SU-DHL-6 (cell line): ENCODE data around the gene HLA-DMB.

Experiments
- CTCF ChIP-seq: fragments of 200-600 bp; sonication (generic); IDR thresholded peaks from one replicate; pipeline ENCODE4 v1.5.1; 2017; ENCODE audit warnings: antibody characterized with exemption, mild to moderate bottlenecking, low read length, moderate library complexity; ENCODE audit not compliant: insufficient read depth, poor library complexity, severe bottlenecking
- EZH2phosphoT487 ChIP-seq: fragments of 200-600 bp; sonication (generic), shearing (Covaris generic); conservative IDR thresholded peaks from 2 replicates; pipeline ENCODE4 v1.6.1; 2018; ENCODE audit warnings: mild to moderate bottlenecking, antibody characterized with exemption, low read length, moderate library complexity, mixed read lengths

GRCh38 chr6:32935551-32936238 lies 5.1 kb downstream of the HLA-DMB start:
- TF ChIP-seq CTCF (no peak), EZH2phosphoT487 (no peak)
